Gastrocnemius medialis (tissue), 4 donors: ENCODE data around the gene CDK5RAP3.

ENCODE experiments used
- POLR2A ChIP-seq, 2 donors: fragments of 450-650 bp; IDR thresholded peaks; one replicate each; pipeline ENCODE4 v1.6.1; 2017; ENCODE audit warnings: antibody characterized with exemption in 2 of 2, mild to moderate bottlenecking in 2 of 2, moderate library complexity in 2 of 2
- TF ChIP-seq, protein P1 (sequence below), 5 experiments: fragments of 450-650 bp in 3 of 5; fragments of 200-600 bp in 2 of 5; sonication (generic) in 2 of 5; IDR thresholded peaks in 4 of 5; conservative IDR thresholded peaks in 1 of 5; 1 replicate in 4 of 5; 2 replicates in 1 of 5; pipeline ENCODE4 v1.5.1; 2016 to 2019; ENCODE audit warnings: antibody characterized with exemption in 5 of 5, mild to moderate bottlenecking in 3 of 5, moderate library complexity in 3 of 5

DNA sequence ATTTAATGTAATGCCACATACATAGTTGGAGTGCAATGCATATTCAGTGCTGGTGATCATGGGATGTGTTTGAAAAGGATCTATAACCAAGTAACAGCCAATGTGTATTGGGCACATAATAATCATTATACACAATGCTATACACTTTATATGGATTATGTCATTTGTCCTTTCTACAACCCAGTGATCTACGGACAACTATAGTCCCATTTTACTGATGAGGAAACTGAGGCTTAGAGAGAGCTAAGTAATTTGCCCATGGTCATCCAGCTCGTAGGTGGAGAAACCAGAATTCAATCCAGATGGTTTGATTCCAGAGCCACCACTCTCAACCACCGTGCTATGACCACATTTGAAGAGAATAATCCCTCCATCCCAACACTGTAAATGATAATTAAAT is 39.3 kb downstream of the CDK5RAP3 start:
- TF ChIP-seq, protein P1, sequence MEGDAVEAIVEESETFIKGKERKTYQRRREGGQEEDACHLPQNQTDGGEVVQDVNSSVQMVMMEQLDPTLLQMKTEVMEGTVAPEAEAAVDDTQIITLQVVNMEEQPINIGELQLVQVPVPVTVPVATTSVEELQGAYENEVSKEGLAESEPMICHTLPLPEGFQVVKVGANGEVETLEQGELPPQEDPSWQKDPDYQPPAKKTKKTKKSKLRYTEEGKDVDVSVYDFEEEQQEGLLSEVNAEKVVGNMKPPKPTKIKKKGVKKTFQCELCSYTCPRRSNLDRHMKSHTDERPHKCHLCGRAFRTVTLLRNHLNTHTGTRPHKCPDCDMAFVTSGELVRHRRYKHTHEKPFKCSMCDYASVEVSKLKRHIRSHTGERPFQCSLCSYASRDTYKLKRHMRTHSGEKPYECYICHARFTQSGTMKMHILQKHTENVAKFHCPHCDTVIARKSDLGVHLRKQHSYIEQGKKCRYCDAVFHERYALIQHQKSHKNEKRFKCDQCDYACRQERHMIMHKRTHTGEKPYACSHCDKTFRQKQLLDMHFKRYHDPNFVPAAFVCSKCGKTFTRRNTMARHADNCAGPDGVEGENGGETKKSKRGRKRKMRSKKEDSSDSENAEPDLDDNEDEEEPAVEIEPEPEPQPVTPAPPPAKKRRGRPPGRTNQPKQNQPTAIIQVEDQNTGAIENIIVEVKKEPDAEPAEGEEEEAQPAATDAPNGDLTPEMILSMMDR (IDR thresholded peaks at IDR 0.05 in 4 of 5, conservative IDR thresholded peaks at IDR 0.05 in 1 of 5): no peak
- no peak for TF ChIP-seq POLR2A (IDR thresholded peaks at IDR 0.05)
